ENCODE data around the gene TPCN2. TPM values are rescaled to one million over a fixed set of nuclear protein-coding genes. Genes with fewer than 3 reads are reported as not detected.
A peak's percentile ranks its signal among the peaks of the same experiment; 100 is the strongest.

Gene TPCN2
- total RNA-seq, 4 donors from 2014 or later = 27.1 to 36.1 (median 31.3) TPM

- Histone ChIP-seq H3K27me3 (no peaks in the 10 kb centered on the region), H3K4me1 (peaks cover 0 to 30% (median 20%) of the 10 kb centered on the region in 4 donors), H3K36me3 (no peaks in the 10 kb centered on the region), H3K27ac (peak overlapping the region in 1 of 4 donors; percentile 18), H3K9me3 (no peaks in the 10 kb centered on the region), H3K4me3 (no peak overlapping the region)
- WGBS, 2 donors = 92 to 94% methylated on average over 1 of the region's 1 CpG
- no peak for TF ChIP-seq EP300 (IDR thresholded peaks at IDR 0.05)
- TF ChIP-seq CTCF (IDR thresholded peaks at IDR 0.05) = no peak
- DNase-seq (ENCODE audit: low spot score in 2 of 2) = no peak
Measured at GRCh38 chr11:69039501-69039900, 9.2 kb upstream of the TPCN2 start.

GRCh38 chr11:69040051-69040450, 8.7 kb upstream of the TPCN2 start:
- TF ChIP-seq POLR2A (IDR thresholded peaks at IDR 0.05) (no peak), CTCF (IDR thresholded peaks at IDR 0.05) (no peak), EP300 (IDR thresholded peaks at IDR 0.05) (no peak)
- no peak for DNase-seq (ENCODE audit: low spot score in 2 of 2)
- Histone ChIP-seq H3K9me3 (no peaks in the 10 kb centered on the region), H3K27ac (peak overlapping the region in 1 of 4 donors; percentile 18), H3K4me1 (peaks cover 0 to 33% (median 20%) of the 10 kb centered on the region in 4 donors), H3K4me3 (no peak overlapping the region), H3K36me3 (no peaks in the 10 kb centered on the region), H3K27me3 (no peaks in the 10 kb centered on the region)
- WGBS, 2 donors = 78 to 100% methylated on average over 1 to 6 of the region's 6 CpGs

GRCh38 chr11:69040581-69041260, 8.0 kb upstream of the TPCN2 start:
- no peaks in the 10 kb centered on the region for H3K9me3 ChIP-seq
- peaks cover 0 to 29% (median 14%) of the 10 kb centered on the region in 4 donors for H3K4me1 ChIP-seq
- DNase-seq (ENCODE audit: low spot score in 2 of 2) = no peak
- no peaks in the 10 kb centered on the region for H3K27me3 ChIP-seq
- H3K4me3 ChIP-seq = no peak overlapping the region
- 75 to 78% methylated on average over 4 of the region's 4 CpGs for WGBS, 2 donors
- TF ChIP-seq POLR2A (IDR thresholded peaks at IDR 0.05) = no peak
- peak overlapping the region in 2 of 4 donors; percentile 18 for H3K27ac ChIP-seq
- H3K36me3 ChIP-seq = no peaks in the 10 kb centered on the region

- H3K4me1 ChIP-seq = peaks cover 0 to 21% (median 7%) of the 10 kb centered on the region in 4 donors
- no peak overlapping the region for H3K4me3 ChIP-seq
- H3K27me3 ChIP-seq = no peaks in the 10 kb centered on the region
- H3K36me3 ChIP-seq = no peaks in the 10 kb centered on the region
- no peak for TF ChIP-seq EP300 (IDR thresholded peaks at IDR 0.05)
- TF ChIP-seq POLR2A (IDR thresholded peaks at IDR 0.05) = no peak
- no peak for TF ChIP-seq CTCF (IDR thresholded peaks at IDR 0.05)
- H3K9me3 ChIP-seq = no peaks in the 10 kb centered on the region
- DNase-seq (ENCODE audit: low spot score in 2 of 2) = no peak
- H3K27ac ChIP-seq = peak overlapping the region in 2 of 4 donors; percentile 18
- 71 to 72% methylated on average over 2 of the region's 2 CpGs for WGBS, 2 donors
Measured at GRCh38 chr11:69041516-69041915, 7.2 kb upstream of the TPCN2 start.

GRCh38 chr11:69044111-69045013, 4.4 kb upstream of the TPCN2 start:
- WGBS, 2 donors = 16 to 24% methylated on average over 15 of the region's 15 CpGs
- Histone ChIP-seq H3K9me3 (no peaks in the 10 kb centered on the region), H3K27ac (peak overlapping the region in 2 of 4 donors; percentile 78 to 85), H3K4me3 (no peak overlapping the region), H3K27me3 (no peaks in the 10 kb centered on the region), H3K36me3 (no peaks in the 10 kb centered on the region), H3K4me1 (peaks cover 0 to 29% (median 8%) of the 10 kb centered on the region in 4 donors)
- no peak for TF ChIP-seq POLR2A (IDR thresholded peaks at IDR 0.05)
- TF ChIP-seq CTCF (IDR thresholded peaks at IDR 0.05) = peak; percentile 38 to 74 (median 65)
- TF ChIP-seq EP300 (IDR thresholded peaks at IDR 0.05) = peak in 1 of 2 donors; percentile 75
- peak; percentile 61 for DNase-seq (ENCODE audit: low spot score in 2 of 2)
